Stimulated activated naive B cell treated with anti-CD40 and anti-IgM and Interleukin-4, amounts not matched to agents 10 μg/mL and 1 μg/mL and 100 μg/mL, for 72 hours (primary cell): ENCODE data around the gene PDGFB.
"Not testable (repeated sequence)": the region's sequence is repeated elsewhere in the genome, so short reads cannot be mapped to it uniquely, and the experiment has no call there.

Experiments
- ATAC-seq, 2 donors: fragments of 150-1000 bp; cut with Tn5 transposase; replicated peaks; 2 replicates each; pipeline ENCODE4 v1.10.0; 2021; ENCODE audit warnings: moderate library complexity in 1 of 2
- DNase-seq: peaks from one replicate; pipeline ENCODE4 v3.0.0; 2021
- H3K27ac Mint-ChIP-seq: one replicate; pipeline ENCODE4 v1.8.0; 2022; ENCODE audit warnings: mild to moderate bottlenecking, mixed read lengths
- H3K27me3 Mint-ChIP-seq, 2 donors: one replicate each; pipeline ENCODE4 v1.8.0; 2022; ENCODE audit warnings: mixed read lengths in 2 of 2
- H3K36me3 Mint-ChIP-seq, 2 donors: one replicate each; pipeline ENCODE4 v1.8.0; 2022; ENCODE audit warnings: mixed read lengths in 2 of 2, mild to moderate bottlenecking in 1 of 2
- H3K4me1 Mint-ChIP-seq, 2 donors: one replicate each; pipeline ENCODE4 v1.8.0; 2022; ENCODE audit warnings: mixed read lengths in 2 of 2, mild to moderate bottlenecking in 1 of 2
- H3K4me3 Mint-ChIP-seq, 2 donors: one replicate each; pipeline ENCODE4 v1.8.0; 2022; ENCODE audit warnings: mild to moderate bottlenecking in 2 of 2, mixed read lengths in 2 of 2, moderate library complexity in 1 of 2
- H3K9me3 Mint-ChIP-seq, 2 donors: one replicate each; pipeline ENCODE4 v1.8.0; 2022; ENCODE audit warnings: mixed read lengths in 2 of 2, mild to moderate bottlenecking in 1 of 2

Gene PDGFB

GRCh38 chr22:39226353-39226752 lies 18.4 kb downstream of the PDGFB start:
- Mint-ChIP-seq H3K4me3 (no peak overlapping the region), H3K36me3 (peaks cover 0 to 12% of the 10 kb centered on the region in 2 donors), H3K27me3 (peaks cover 71 to 93% of the 10 kb centered on the region in 2 donors), H3K9me3 (peaks cover 0 to 1% of the 10 kb centered on the region in 2 donors), H3K27ac (peak overlapping the region; percentile 56), H3K4me1 (peaks cover 13 to 19% of the 10 kb centered on the region in 2 donors)
- ATAC-seq: no peak
- no peak for DNase-seq

- peaks cover 0 to 1% of the 10 kb centered on the region in 2 donors for H3K9me3 Mint-ChIP-seq
- H3K36me3 Mint-ChIP-seq: peaks cover 0 to 12% of the 10 kb centered on the region in 2 donors
- no peak overlapping the region for H3K4me3 Mint-ChIP-seq
- no peak overlapping the region for H3K27ac Mint-ChIP-seq
- H3K27me3 Mint-ChIP-seq: peaks cover 71 to 92% of the 10 kb centered on the region in 2 donors
- peaks cover 17 to 19% of the 10 kb centered on the region in 2 donors for H3K4me1 Mint-ChIP-seq
- ATAC-seq: no peak
- DNase-seq: no peak
Measured at GRCh38 chr22:39225591-39225990, 19.2 kb downstream of the PDGFB start.

GRCh38 chr22:39224550-39224949 lies 20.2 kb downstream of the PDGFB start:
- Mint-ChIP-seq H3K4me3 (no peak overlapping the region), H3K9me3 (peaks cover 5 to 7% of the 10 kb centered on the region in 2 donors), H3K27ac (no peak overlapping the region), H3K4me1 (peaks cover 11 to 13% of the 10 kb centered on the region in 2 donors), H3K27me3 (peaks cover 72 to 91% of the 10 kb centered on the region in 2 donors), H3K36me3 (peaks cover 0 to 11% of the 10 kb centered on the region in 2 donors)
- no peak for DNase-seq
- no peak for ATAC-seq

- no peak overlapping the region for H3K4me3 Mint-ChIP-seq
- no peak overlapping the region for H3K27ac Mint-ChIP-seq
- peaks cover 5 to 7% of the 10 kb centered on the region in 2 donors for H3K9me3 Mint-ChIP-seq
- ATAC-seq (peak; percentile 54 to 58), DNase-seq (no peak)
- H3K4me1 Mint-ChIP-seq: peaks cover 11 to 13% of the 10 kb centered on the region in 2 donors
- peaks cover 64 to 89% of the 10 kb centered on the region in 2 donors for H3K27me3 Mint-ChIP-seq
- H3K36me3 Mint-ChIP-seq: peaks cover 0 to 7% of the 10 kb centered on the region in 2 donors
Measured at GRCh38 chr22:39223091-39223710, 21.6 kb downstream of the PDGFB start.

- Mint-ChIP-seq H3K36me3 (peaks cover 0 to 7% of the 10 kb centered on the region in 2 donors), H3K4me3 (no peak overlapping the region), H3K4me1 (peaks cover 11 to 13% of the 10 kb centered on the region in 2 donors), H3K9me3 (peaks cover 7% of the 10 kb centered on the region in 2 donors), H3K27me3 (peaks cover 65 to 90% of the 10 kb centered on the region in 2 donors), H3K27ac (no peak overlapping the region)
- no peak for DNase-seq
- no peak for ATAC-seq
Measured at GRCh38 chr22:39221999-39222686, 22.6 kb downstream of the PDGFB start.

- DNase-seq: no peak
Measured at GRCh38 chr22:39220890-39221850, 23.6 kb downstream of the PDGFB start.

GRCh38 chr22:39220450-39220849 lies 24.3 kb downstream of the PDGFB start:
- H3K4me3 Mint-ChIP-seq: no peak overlapping the region
- ATAC-seq: no peak
- H3K9me3 Mint-ChIP-seq: peaks cover 7 to 9% of the 10 kb centered on the region in 2 donors
- peaks cover 0 to 7% of the 10 kb centered on the region in 2 donors for H3K36me3 Mint-ChIP-seq
- H3K4me1 Mint-ChIP-seq: peaks cover 13 to 14% of the 10 kb centered on the region in 2 donors
- no peak overlapping the region for H3K27ac Mint-ChIP-seq
- peaks cover 70 to 85% of the 10 kb centered on the region in 2 donors for H3K27me3 Mint-ChIP-seq
- DNase-seq: no peak

More at GRCh38 chr22:39220890-39221850, 23.6 kb downstream of the PDGFB start:
- Mint-ChIP-seq H3K27me3 (peaks cover 70 to 85% of the 10 kb centered on the region in 2 donors), H3K4me3 (no peak overlapping the region), H3K36me3 (peaks cover 0 to 7% of the 10 kb centered on the region in 2 donors), H3K9me3 (peaks cover 7 to 9% of the 10 kb centered on the region in 2 donors), H3K4me1 (peaks cover 11 to 13% of the 10 kb centered on the region in 2 donors), H3K27ac (no peak overlapping the region)
- ATAC-seq: peak; percentile 44 to 50

GRCh38 chr22:39219071-39220039 lies 25.4 kb downstream of the PDGFB start:
- DNase-seq: no peak
- Mint-ChIP-seq H3K4me1 (peaks cover 13% of the 10 kb centered on the region in 2 donors), H3K4me3 (no peak overlapping the region), H3K36me3 (peaks cover 0 to 6% of the 10 kb centered on the region in 2 donors), H3K27me3 (peaks cover 68 to 80% of the 10 kb centered on the region in 2 donors), H3K27ac (no peak overlapping the region), H3K9me3 (peaks cover 7 to 9% of the 10 kb centered on the region in 2 donors)
- no peak for ATAC-seq

GRCh38 chr22:39218432-39218831 lies 26.4 kb downstream of the PDGFB start:
- not testable (repeated sequence) for H3K4me3 Mint-ChIP-seq, ATAC-seq, H3K27ac Mint-ChIP-seq, H3K36me3 Mint-ChIP-seq, DNase-seq, H3K9me3 Mint-ChIP-seq
- Mint-ChIP-seq H3K27me3 (peaks cover 66 to 78% of the 10 kb centered on the region in 2 donors), H3K4me1 (peaks cover 11% of the 10 kb centered on the region in 2 donors)

- Mint-ChIP-seq H3K9me3 (peaks cover 7% of the 10 kb centered on the region in 2 donors), H3K27me3 (peaks cover 56 to 71% of the 10 kb centered on the region in 2 donors), H3K27ac (no peak overlapping the region), H3K4me3 (no peak overlapping the region), H3K36me3 (no peaks in the 10 kb centered on the region), H3K4me1 (peaks cover 3 to 5% of the 10 kb centered on the region in 2 donors)
- no peak for DNase-seq
- ATAC-seq: no peak
Measured at GRCh38 chr22:39216143-39216490, 28.7 kb downstream of the PDGFB start.

GRCh38 chr22:39215426-39216142 lies 29.2 kb downstream of the PDGFB start:
- no peaks in the 10 kb centered on the region for H3K36me3 Mint-ChIP-seq
- peaks cover 0 to 3% of the 10 kb centered on the region in 2 donors for H3K4me1 Mint-ChIP-seq
- ATAC-seq: peak; percentile 36 to 69
- H3K4me3 Mint-ChIP-seq: no peak overlapping the region
- no peak for DNase-seq
- H3K27me3 Mint-ChIP-seq: peaks cover 51 to 71% of the 10 kb centered on the region in 2 donors
- H3K9me3 Mint-ChIP-seq: peaks cover 7% of the 10 kb centered on the region in 2 donors
- H3K27ac Mint-ChIP-seq: no peak overlapping the region

- ATAC-seq: no peak
- Mint-ChIP-seq H3K27me3 (peaks cover 45 to 66% of the 10 kb centered on the region in 2 donors), H3K36me3 (no peaks in the 10 kb centered on the region), H3K4me1 (peaks cover 0 to 3% of the 10 kb centered on the region in 2 donors), H3K9me3 (peaks cover 2 to 5% of the 10 kb centered on the region in 2 donors), H3K27ac (no peak overlapping the region), H3K4me3 (no peak overlapping the region)
- DNase-seq: no peak
Measured at GRCh38 chr22:39215070-39215396, 29.7 kb downstream of the PDGFB start.
